Nephron progenitor cell (in vitro differentiated cells): ENCODE data around the gene DNAJC30.

Experiments used
- DNase-seq: peaks from one replicate; pipeline ENCODE4 v3.0.0; 2021
- H3K27ac Mint-ChIP-seq: 2 replicates; pipeline ENCODE4 v1.8.0; 2021; ENCODE audit warnings: mild to moderate bottlenecking, moderate library complexity, mixed read lengths
- H3K27me3 Mint-ChIP-seq: 2 replicates; pipeline ENCODE4 v1.8.0; 2021; ENCODE audit warnings: mild to moderate bottlenecking, low read depth, mixed read lengths; ENCODE audit not compliant: poor library complexity
- H3K36me3 Mint-ChIP-seq: 2 replicates; pipeline ENCODE4 v1.8.0; 2021; ENCODE audit warnings: low read depth, mixed read lengths
- H3K4me1 Mint-ChIP-seq: 2 replicates; pipeline ENCODE4 v1.8.0; 2021; ENCODE audit warnings: mixed read lengths
- H3K4me3 Mint-ChIP-seq: 2 replicates; pipeline ENCODE4 v1.8.0; 2021; ENCODE audit warnings: mild to moderate bottlenecking, moderate library complexity, mixed read lengths
- H3K9me3 Mint-ChIP-seq: 2 replicates; pipeline ENCODE4 v1.8.0; 2021; ENCODE audit warnings: mild to moderate bottlenecking, moderate library complexity, mixed read lengths
- TF ChIP-seq, protein P1 (sequence below): fragments of 200-600 bp; sonication (generic); IDR thresholded peaks from 2 replicates; pipeline ENCODE4 v1.5.0; 2021; ENCODE audit warnings: antibody characterized with exemption

DNAJC30 gene

DNA sequence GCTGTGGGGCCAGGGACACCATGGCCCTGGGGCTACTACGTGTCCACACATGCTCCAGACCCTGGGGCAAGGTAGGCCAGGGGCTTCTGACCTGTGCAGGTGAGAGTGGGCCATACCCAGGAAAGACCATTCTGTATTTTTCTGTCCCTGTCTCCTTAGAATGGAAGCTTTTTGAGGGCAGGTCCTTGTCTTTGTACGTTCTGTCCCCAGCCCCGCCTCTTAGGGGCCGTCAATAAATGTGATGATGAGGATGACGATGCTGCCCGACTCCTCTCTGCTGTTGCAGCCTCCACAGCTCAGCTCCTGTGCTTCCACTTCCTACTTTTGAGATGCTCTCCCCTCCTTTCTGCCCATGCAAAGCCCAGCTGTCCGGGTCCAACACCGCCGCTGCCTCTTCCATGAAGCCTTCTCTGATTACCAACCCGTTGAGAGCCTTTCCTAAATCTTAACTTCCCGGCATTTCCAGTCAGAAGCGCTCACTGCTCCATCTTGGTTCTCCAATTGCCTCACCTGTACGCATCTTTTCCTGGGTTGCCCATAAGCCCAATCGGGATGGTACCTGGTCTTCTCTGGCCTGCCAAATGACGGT, 11.3 kb downstream of the DNAJC30 start:
- H3K36me3 Mint-ChIP-seq = peaks cover 9% of the 10 kb centered on the region
- H3K27ac Mint-ChIP-seq = no peak overlapping the region
- H3K4me3 Mint-ChIP-seq = no peak overlapping the region

DNA sequence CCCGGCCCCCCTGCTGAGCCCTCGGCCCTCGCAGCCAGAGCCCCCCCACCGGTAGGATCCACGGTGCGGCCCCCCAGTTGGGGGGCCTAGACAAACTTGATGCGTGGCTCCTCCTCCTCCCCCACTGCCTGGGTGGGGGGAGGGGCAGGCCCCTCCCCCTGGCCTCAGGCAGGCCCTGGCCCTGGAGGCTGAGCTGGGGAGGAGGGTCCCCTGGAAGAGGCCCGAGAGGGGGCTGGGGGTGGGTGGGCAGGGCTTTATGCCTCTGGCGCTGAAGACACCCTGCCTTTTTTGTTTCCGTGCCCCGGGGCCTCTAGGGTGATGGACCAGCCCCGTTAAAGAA, 12.0 kb downstream of the DNAJC30 start:
- TF ChIP-seq, protein P1, sequence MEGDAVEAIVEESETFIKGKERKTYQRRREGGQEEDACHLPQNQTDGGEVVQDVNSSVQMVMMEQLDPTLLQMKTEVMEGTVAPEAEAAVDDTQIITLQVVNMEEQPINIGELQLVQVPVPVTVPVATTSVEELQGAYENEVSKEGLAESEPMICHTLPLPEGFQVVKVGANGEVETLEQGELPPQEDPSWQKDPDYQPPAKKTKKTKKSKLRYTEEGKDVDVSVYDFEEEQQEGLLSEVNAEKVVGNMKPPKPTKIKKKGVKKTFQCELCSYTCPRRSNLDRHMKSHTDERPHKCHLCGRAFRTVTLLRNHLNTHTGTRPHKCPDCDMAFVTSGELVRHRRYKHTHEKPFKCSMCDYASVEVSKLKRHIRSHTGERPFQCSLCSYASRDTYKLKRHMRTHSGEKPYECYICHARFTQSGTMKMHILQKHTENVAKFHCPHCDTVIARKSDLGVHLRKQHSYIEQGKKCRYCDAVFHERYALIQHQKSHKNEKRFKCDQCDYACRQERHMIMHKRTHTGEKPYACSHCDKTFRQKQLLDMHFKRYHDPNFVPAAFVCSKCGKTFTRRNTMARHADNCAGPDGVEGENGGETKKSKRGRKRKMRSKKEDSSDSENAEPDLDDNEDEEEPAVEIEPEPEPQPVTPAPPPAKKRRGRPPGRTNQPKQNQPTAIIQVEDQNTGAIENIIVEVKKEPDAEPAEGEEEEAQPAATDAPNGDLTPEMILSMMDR = no peak
- Mint-ChIP-seq H3K36me3 (peaks cover 9% of the 10 kb centered on the region), H3K9me3 (no peaks in the 10 kb centered on the region), H3K27ac (no peak overlapping the region), H3K4me1 (peaks cover 43% of the 10 kb centered on the region), H3K4me3 (no peak overlapping the region), H3K27me3 (peaks cover 4% of the 10 kb centered on the region)
- DNase-seq = no peak

More for the DNA sequence above, 11.3 kb downstream of the DNAJC30 start:
- Mint-ChIP-seq H3K4me1 (peaks cover 43% of the 10 kb centered on the region), H3K27me3 (peaks cover 5% of the 10 kb centered on the region), H3K9me3 (no peaks in the 10 kb centered on the region)
- DNase-seq = no peak
- TF ChIP-seq, protein P1 = no peak

GRCh38 chr7:73669858-73670385, 13.3 kb downstream of the DNAJC30 start:
- Mint-ChIP-seq H3K27ac (no peak overlapping the region), H3K27me3 (peaks cover 4% of the 10 kb centered on the region), H3K36me3 (peaks cover 9% of the 10 kb centered on the region), H3K4me3 (peak overlapping the region; percentile 64), H3K4me1 (peaks cover 48% of the 10 kb centered on the region), H3K9me3 (no peaks in the 10 kb centered on the region)
- DNase-seq = no peak
- TF ChIP-seq, protein P1 = no peak

GRCh38 chr7:73669288-73669701, 14.0 kb downstream of the DNAJC30 start:
- Mint-ChIP-seq H3K4me1 (peaks cover 52% of the 10 kb centered on the region), H3K9me3 (no peaks in the 10 kb centered on the region), H3K27ac (no peak overlapping the region), H3K36me3 (peaks cover 9% of the 10 kb centered on the region), H3K27me3 (peaks cover 4% of the 10 kb centered on the region), H3K4me3 (peak overlapping the region; percentile 94)
- TF ChIP-seq, protein P1 = no peak
- no peak for DNase-seq

- Mint-ChIP-seq H3K9me3 (no peaks in the 10 kb centered on the region), H3K36me3 (peaks cover 9% of the 10 kb centered on the region), H3K27ac (no peak overlapping the region), H3K4me3 (peak overlapping the region; percentile 94), H3K27me3 (peaks cover 4% of the 10 kb centered on the region), H3K4me1 (peaks cover 55% of the 10 kb centered on the region)
- TF ChIP-seq, protein P1 = no peak
- no peak for DNase-seq
Observed at GRCh38 chr7:73668886-73669230, 14.4 kb downstream of the DNAJC30 start.
